HepG2 (cell line): ENCODE results near the gene UTS2R. TPM values are rescaled to one million over a fixed set of nuclear protein-coding genes. Genes with fewer than 3 reads are reported as not detected.

Source experiments
- DBP ChIP-seq: sonication (generic); formaldehyde crosslinking; IDR thresholded peaks from 2 replicates; pipeline ENCODE4 v1.4.0; 2020; ENCODE audit warnings: missing genetic modification reagents; ENCODE audit errors: not compliant biosample characterization
- ISL2 ChIP-seq: sonication (generic); formaldehyde crosslinking; IDR thresholded peaks from 2 replicates; pipeline ENCODE4 v1.5.0; 2020; ENCODE audit warnings: missing genetic modification reagents
- MTF2 ChIP-seq: sonication (generic); formaldehyde crosslinking; IDR thresholded peaks from 2 replicates; pipeline ENCODE4 v1.5.0; 2020; ENCODE audit warnings: missing genetic modification reagents, borderline replicate concordance
- PAF1 ChIP-seq: IDR thresholded peaks from 2 replicates; pipeline ENCODE4 v1.6.1; 2016; ENCODE audit warnings: missing genetic modification reagents, missing compliant biosample characterization
- RBM39 ChIP-seq: fragments of 200-400 bp; formaldehyde crosslinking; IDR thresholded peaks from one replicate; pipeline ENCODE4 v1.6.1; 2018; ENCODE audit warnings: antibody characterized with exemption, mild to moderate bottlenecking, low read depth, low read length; ENCODE audit not compliant: poor library complexity, severe bottlenecking
- STAG1 ChIP-seq: sonication (generic); formaldehyde crosslinking; IDR thresholded peaks from 2 replicates; pipeline ENCODE4 v1.4.0; 2020; ENCODE audit warnings: missing genetic modification reagents
- TBX2 ChIP-seq: sonication (generic); formaldehyde crosslinking; IDR thresholded peaks from 2 replicates; pipeline ENCODE4 v1.5.0; 2020; ENCODE audit warnings: missing genetic modification reagents, mild to moderate bottlenecking, borderline replicate concordance
- TOPORS ChIP-seq: sonication (generic); formaldehyde crosslinking; IDR thresholded peaks from 2 replicates; pipeline ENCODE4 v1.8.0; 2023; ENCODE audit warnings: mild to moderate bottlenecking, missing genetic modification reagents
- YY1 ChIP-seq: IDR thresholded peaks from 2 replicates; pipeline ENCODE4 v1.6.1; 2011; ENCODE audit warnings: low read length, low read depth, moderate library complexity, mild to moderate bottlenecking; ENCODE audit not compliant: insufficient read depth, insufficient replicate concordance
- ZBTB37 ChIP-seq: sonication (generic); formaldehyde crosslinking; IDR thresholded peaks from 2 replicates; pipeline ENCODE4 v1.4.0; 2020; ENCODE audit warnings: mild to moderate bottlenecking, missing genetic modification reagents
- ZNF333 ChIP-seq: sonication (generic); formaldehyde crosslinking; IDR thresholded peaks from 2 replicates; pipeline ENCODE4 v1.4.0; 2020; ENCODE audit warnings: mild to moderate bottlenecking, missing genetic modification reagents, borderline replicate concordance
- polyA plus RNA-seq, 8 experiments: library from polyadenylated mRNA; depleted of rRNA in 3 of 8; stranded (reverse) in 7 of 8; unstranded in 1 of 8; fragments of >200 nt; fragmentation: Illumina TruSeq in 4 of 8; extraction: Trizol in 4 of 8; gene quantifications; 2 replicates each; pipeline versions ENCODE4 v1.2.1 to v1.2.3, GENCODE V29; 2011 to 2016; ENCODE audit warnings: low read depth in 4 of 8, missing spikeins in 1 of 8, mixed read lengths in 1 of 8; ENCODE audit not compliant: insufficient read depth in 1 of 8
- total RNA-seq, 5 experiments: library from RNA; depleted of rRNA; stranded (reverse); fragments of >200 nt; fragmentation: Illumina TruSeq; extraction: Trizol; gene quantifications; 2 replicates each; pipeline ENCODE4 v1.2.3, GENCODE V29; 2016; ENCODE audit warnings: low read depth in 1 of 5
- TF ChIP-seq, protein P1 (sequence below): sonication (generic); formaldehyde crosslinking; IDR thresholded peaks from 2 replicates; pipeline ENCODE4 v1.8.1; 2022; ENCODE audit warnings: low read depth, mild to moderate bottlenecking, missing genetic modification reagents
- TF ChIP-seq, protein P2 (sequence below): sonication (generic); formaldehyde crosslinking; IDR thresholded peaks from 2 replicates; pipeline ENCODE4 v1.4.0; 2020; ENCODE audit warnings: missing genetic modification reagents
- TF ChIP-seq, protein P3 (sequence below): sonication (generic); formaldehyde crosslinking; IDR thresholded peaks from 2 replicates; pipeline ENCODE4 v1.5.1; 2020; ENCODE audit warnings: missing genetic modification reagents, mild to moderate bottlenecking, borderline replicate concordance
- TF ChIP-seq, protein P4 (sequence below), 2 experiments: sonication (generic) in 1 of 2; formaldehyde crosslinking in 1 of 2; IDR thresholded peaks; 2 replicates each; pipeline versions ENCODE4 v1.5.1 to v1.6.1; 2011 to 2020; ENCODE audit warnings: borderline replicate concordance in 1 of 2, low read depth in 1 of 2, low read length in 1 of 2, mild to moderate bottlenecking in 1 of 2, missing genetic modification reagents in 1 of 2, moderate library complexity in 1 of 2

UTS2R gene
- total and polyA plus RNA-seq, 2 of the 13 experiments (the other 11 are each of a cell fraction or from before 2014, with no cell fraction given), result 0.13 to 0.15 TPM

GRCh38 chr17:82414548-82415281 lies 43.1 kb downstream of the UTS2R start (continued):
- TF ChIP-seq, protein P1, sequence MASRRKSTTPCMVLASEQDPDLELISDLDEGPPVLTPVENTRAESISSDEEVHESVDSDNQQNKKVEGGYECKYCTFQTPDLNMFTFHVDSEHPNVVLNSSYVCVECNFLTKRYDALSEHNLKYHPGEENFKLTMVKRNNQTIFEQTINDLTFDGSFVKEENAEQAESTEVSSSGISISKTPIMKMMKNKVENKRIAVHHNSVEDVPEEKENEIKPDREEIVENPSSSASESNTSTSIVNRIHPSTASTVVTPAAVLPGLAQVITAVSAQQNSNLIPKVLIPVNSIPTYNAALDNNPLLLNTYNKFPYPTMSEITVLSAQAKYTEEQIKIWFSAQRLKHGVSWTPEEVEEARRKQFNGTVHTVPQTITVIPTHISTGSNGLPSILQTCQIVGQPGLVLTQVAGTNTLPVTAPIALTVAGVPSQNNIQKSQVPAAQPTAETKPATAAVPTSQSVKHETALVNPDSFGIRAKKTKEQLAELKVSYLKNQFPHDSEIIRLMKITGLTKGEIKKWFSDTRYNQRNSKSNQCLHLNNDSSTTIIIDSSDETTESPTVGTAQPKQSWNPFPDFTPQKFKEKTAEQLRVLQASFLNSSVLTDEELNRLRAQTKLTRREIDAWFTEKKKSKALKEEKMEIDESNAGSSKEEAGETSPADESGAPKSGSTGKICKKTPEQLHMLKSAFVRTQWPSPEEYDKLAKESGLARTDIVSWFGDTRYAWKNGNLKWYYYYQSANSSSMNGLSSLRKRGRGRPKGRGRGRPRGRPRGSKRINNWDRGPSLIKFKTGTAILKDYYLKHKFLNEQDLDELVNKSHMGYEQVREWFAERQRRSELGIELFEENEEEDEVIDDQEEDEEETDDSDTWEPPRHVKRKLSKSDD (CRISPR knock-in tag), result peak; percentile 72; the same call in 1 of the 2 replicates
- TF ChIP-seq TOPORS (CRISPR knock-in tag), result peak; percentile 94
- TF ChIP-seq YY1, result peak; percentile 18
- TF ChIP-seq, protein P2, sequence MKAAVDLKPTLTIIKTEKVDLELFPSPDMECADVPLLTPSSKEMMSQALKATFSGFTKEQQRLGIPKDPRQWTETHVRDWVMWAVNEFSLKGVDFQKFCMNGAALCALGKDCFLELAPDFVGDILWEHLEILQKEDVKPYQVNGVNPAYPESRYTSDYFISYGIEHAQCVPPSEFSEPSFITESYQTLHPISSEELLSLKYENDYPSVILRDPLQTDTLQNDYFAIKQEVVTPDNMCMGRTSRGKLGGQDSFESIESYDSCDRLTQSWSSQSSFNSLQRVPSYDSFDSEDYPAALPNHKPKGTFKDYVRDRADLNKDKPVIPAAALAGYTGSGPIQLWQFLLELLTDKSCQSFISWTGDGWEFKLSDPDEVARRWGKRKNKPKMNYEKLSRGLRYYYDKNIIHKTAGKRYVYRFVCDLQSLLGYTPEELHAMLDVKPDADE, result peak; percentile 95
- peak; percentile 87 for TF ChIP-seq ISL2
- peak; percentile 75; the same call in 1 of the 2 replicates for TF ChIP-seq ZBTB37 (CRISPR knock-in tag)
- no peak for TF ChIP-seq RBM39
- TF ChIP-seq PAF1 (CRISPR knock-in tag), result no peak
- peak; percentile 87; the same call in 1 of the 2 replicates for TF ChIP-seq ZNF333 (CRISPR knock-in tag)
- no peak for TF ChIP-seq MTF2
- TF ChIP-seq TBX2 (CRISPR knock-in tag), result peak; percentile 65
- TF ChIP-seq, protein P3, sequence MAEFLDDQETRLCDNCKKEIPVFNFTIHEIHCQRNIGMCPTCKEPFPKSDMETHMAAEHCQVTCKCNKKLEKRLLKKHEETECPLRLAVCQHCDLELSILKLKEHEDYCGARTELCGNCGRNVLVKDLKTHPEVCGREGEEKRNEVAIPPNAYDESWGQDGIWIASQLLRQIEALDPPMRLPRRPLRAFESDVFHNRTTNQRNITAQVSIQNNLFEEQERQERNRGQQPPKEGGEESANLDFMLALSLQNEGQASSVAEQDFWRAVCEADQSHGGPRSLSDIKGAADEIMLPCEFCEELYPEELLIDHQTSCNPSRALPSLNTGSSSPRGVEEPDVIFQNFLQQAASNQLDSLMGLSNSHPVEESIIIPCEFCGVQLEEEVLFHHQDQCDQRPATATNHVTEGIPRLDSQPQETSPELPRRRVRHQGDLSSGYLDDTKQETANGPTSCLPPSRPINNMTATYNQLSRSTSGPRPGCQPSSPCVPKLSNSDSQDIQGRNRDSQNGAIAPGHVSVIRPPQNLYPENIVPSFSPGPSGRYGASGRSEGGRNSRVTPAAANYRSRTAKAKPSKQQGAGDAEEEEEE (CRISPR knock-in tag), result no peak
- TF ChIP-seq, protein P4, sequence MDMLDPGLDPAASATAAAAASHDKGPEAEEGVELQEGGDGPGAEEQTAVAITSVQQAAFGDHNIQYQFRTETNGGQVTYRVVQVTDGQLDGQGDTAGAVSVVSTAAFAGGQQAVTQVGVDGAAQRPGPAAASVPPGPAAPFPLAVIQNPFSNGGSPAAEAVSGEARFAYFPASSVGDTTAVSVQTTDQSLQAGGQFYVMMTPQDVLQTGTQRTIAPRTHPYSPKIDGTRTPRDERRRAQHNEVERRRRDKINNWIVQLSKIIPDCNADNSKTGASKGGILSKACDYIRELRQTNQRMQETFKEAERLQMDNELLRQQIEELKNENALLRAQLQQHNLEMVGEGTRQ (IDR thresholded peaks at IDR 0.05; ENCODE audit: low read depth, low read length), result no peak
- TF ChIP-seq, protein P4 (CRISPR knock-in tag; IDR thresholded peaks at IDR 0.05; ENCODE audit: borderline replicate concordance), result no peak
- TF ChIP-seq DBP (CRISPR knock-in tag), result peak; percentile 98
- TF ChIP-seq STAG1 (CRISPR knock-in tag), result peak; percentile 88
